ENCODE results near the gene AGFG2.
"Not testable (repeated sequence)": the region's sequence is repeated elsewhere in the genome, so short reads cannot be mapped to it uniquely, and the experiment has no call there.

GRCh38 chr7:100564405-100564804 is 25.4 kb downstream of the AGFG2 start:
- TF ChIP-seq CTCF, POLR2A (IDR thresholded peaks at IDR 0.05): not testable (repeated sequence)
